AG04450 (cell line): ENCODE measurements around the gene COL6A5. TPM values are rescaled to one million over a fixed set of nuclear protein-coding genes. Genes with fewer than 3 reads are reported as not detected.
"Not testable (repeated sequence)": the region's sequence is repeated elsewhere in the genome, so short reads cannot be mapped to it uniquely, and the experiment has no call there.

Experiments
- CTCF ChIA-PET: fragments of 300-600, 350-600 bp; formaldehyde crosslinking; extraction: SDS; loops from one replicate; lab custom pipeline; 2022; ENCODE audit warnings: antibody characterized with exemption, inconsistent platforms; lab: Charles Lee
- POLR2A ChIA-PET: fragments of 350-600 bp; formaldehyde crosslinking; extraction: SDS; loops from one replicate; lab custom pipeline; 2021; ENCODE audit warnings: antibody characterized with exemption, inconsistent platforms; lab: Yijun Ruan, JAX
- DNase-seq: peaks from one replicate; pipeline ENCODE4 v3.0.0-alpha.2; 2011; ENCODE audit warnings: low read depth, low spot score
- H3K27ac ChIP-seq: one replicate; pipeline ENCODE4 v1.5.1; 2012; ENCODE audit warnings: low read depth, low read length, control low read depth
- H3K27me3 ChIP-seq: one replicate; pipeline ENCODE4 v1.6.0; 2012; ENCODE audit warnings: low read length; ENCODE audit not compliant: control insufficient read depth, insufficient read depth
- H3K4me3 ChIP-seq: 2 replicates; pipeline ENCODE4 v1.5.1; 2011; ENCODE audit warnings: mild to moderate bottlenecking, low read depth, low read length, control low read depth
- H3K9me3 ChIP-seq: 2 replicates; pipeline ENCODE4 v1.5.1; 2012; ENCODE audit warnings: low read length; ENCODE audit not compliant: control insufficient read depth, insufficient read depth
- CTCF ChIP-seq: IDR thresholded peaks from 2 replicates; pipeline ENCODE4 v1.5.1; 2011; ENCODE audit warnings: low read depth, low read length, control low read depth, inconsistent platforms
- polyA plus RNA-seq: library from polyadenylated mRNA; depleted of rRNA; stranded (reverse); fragments of >200 nt; gene quantifications from 2 replicates; pipeline ENCODE4 v1.2.3, GENCODE V29; 2011

Gene COL6A5
- polyA plus RNA-seq, 1 experiment: not detected

- CTCF ChIA-PET: no interaction called here
- no peak for DNase-seq
- Histone ChIP-seq H3K9me3 (no peaks in the 10 kb centered on the region), H3K27ac (no peak overlapping the region), H3K4me3 (no peak overlapping the region), H3K27me3 (no peaks in the 10 kb centered on the region)
- TF ChIP-seq CTCF: no peak
- POLR2A ChIA-PET: no interaction called here
These were observed 84.8 kb downstream of the COL6A5 start for GRCh38 chr3:130430266-130430665.

- H3K9me3 ChIP-seq, DNase-seq, POLR2A ChIA-PET, H3K4me3 ChIP-seq, H3K27me3 ChIP-seq, H3K27ac ChIP-seq, CTCF ChIA-PET: not testable (repeated sequence)
These were observed 86.6 kb downstream of the COL6A5 start for GRCh38 chr3:130432086-130432485.

GRCh38 chr3:130433306-130433705, 87.8 kb downstream of the COL6A5 start:
- TF ChIP-seq CTCF: no peak
- CTCF ChIA-PET: no interaction called here
- Histone ChIP-seq H3K9me3 (no peaks in the 10 kb centered on the region), H3K27me3 (no peaks in the 10 kb centered on the region), H3K27ac (no peak overlapping the region), H3K4me3 (no peak overlapping the region)
- DNase-seq: no peak
- POLR2A ChIA-PET: no interaction called here

- H3K27ac ChIP-seq: no peak overlapping the region
- DNase-seq: no peak
These were observed 96.8 kb downstream of the COL6A5 start for GRCh38 chr3:130442284-130442683.

GRCh38 chr3:130446840-130447239, 101.4 kb downstream of the COL6A5 start:
- H3K4me3 ChIP-seq, DNase-seq, CTCF ChIA-PET, H3K9me3 ChIP-seq, POLR2A ChIA-PET, H3K27ac ChIP-seq, H3K27me3 ChIP-seq: not testable (repeated sequence)

More at GRCh38 chr3:130442284-130442683, 96.8 kb downstream of the COL6A5 start:
- no peaks in the 10 kb centered on the region for H3K9me3 ChIP-seq
- CTCF ChIA-PET: no interaction called here
- no peaks in the 10 kb centered on the region for H3K27me3 ChIP-seq
- POLR2A ChIA-PET: no interaction called here
- H3K4me3 ChIP-seq: no peak overlapping the region
- TF ChIP-seq CTCF: no peak

GRCh38 chr3:130448155-130448554, 102.7 kb downstream of the COL6A5 start:
- POLR2A ChIA-PET: not testable (repeated sequence)

GRCh38 chr3:130456540-130456939, 111.1 kb downstream of the COL6A5 start:
- ChIA-PET CTCF (no interaction called here), POLR2A (no interaction called here)
- H3K4me3 ChIP-seq: no peak overlapping the region
- H3K27me3 ChIP-seq: no peaks in the 10 kb centered on the region
- H3K9me3 ChIP-seq: no peaks in the 10 kb centered on the region
- DNase-seq: no peak
- no peak overlapping the region for H3K27ac ChIP-seq
- no peak for TF ChIP-seq CTCF

More at GRCh38 chr3:130448155-130448554, 102.7 kb downstream of the COL6A5 start:
- CTCF ChIA-PET, H3K27me3 ChIP-seq, DNase-seq, H3K9me3 ChIP-seq, H3K27ac ChIP-seq, H3K4me3 ChIP-seq: not testable (repeated sequence)
